ENCODE results near the gene SAP30BP.

DNA sequence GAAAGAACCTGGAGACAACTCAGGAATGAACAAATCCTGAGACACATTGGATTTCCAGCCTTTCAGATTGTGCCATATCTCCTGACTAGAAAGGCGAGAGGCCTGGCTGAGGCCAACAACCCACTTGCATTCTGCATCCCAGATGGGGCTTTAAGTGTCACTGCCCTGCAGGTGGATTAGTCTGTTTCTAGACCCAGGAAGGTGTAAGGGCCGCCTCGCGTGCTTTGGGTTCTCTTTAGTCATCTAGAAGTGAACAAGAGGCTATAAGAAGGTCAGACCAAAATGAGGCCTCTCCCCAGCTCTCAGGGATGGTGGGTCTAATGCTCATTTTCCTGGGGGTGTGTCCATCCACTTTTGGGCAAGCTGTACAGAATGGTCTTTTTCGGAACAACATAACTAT lies 4.9 kb downstream of the SAP30BP start:
- no peak for TF ChIP-seq CTCF (IDR thresholded peaks at IDR 0.05; ENCODE audit: low read depth, low read length)
- TF ChIP-seq POLR2A (IDR thresholded peaks at IDR 0.05; ENCODE audit: extremely low read depth, insufficient read length), result no peak
- TF ChIP-seq, protein P1, sequence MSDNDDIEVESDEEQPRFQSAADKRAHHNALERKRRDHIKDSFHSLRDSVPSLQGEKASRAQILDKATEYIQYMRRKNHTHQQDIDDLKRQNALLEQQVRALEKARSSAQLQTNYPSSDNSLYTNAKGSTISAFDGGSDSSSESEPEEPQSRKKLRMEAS (IDR thresholded peaks at IDR 0.05; ENCODE audit: low read depth, low read length), result no peak

Data from NB4 (cell line).